Measurements from ENCODE around the gene SDHAF3.

- TF ChIP-seq KDM1A (IDR thresholded peaks at IDR 0.05; ENCODE audit: low read depth) (no peak), HDAC2 (IDR thresholded peaks at IDR 0.05) (no peak), EP300 (IDR thresholded peaks at IDR 0.05) (no peak), CTCF (IDR thresholded peaks at IDR 0.05) (no peak), PHF8 (IDR thresholded peaks at IDR 0.05; ENCODE audit: borderline replicate concordance, low read depth) (no peak), ZNF302 (CRISPR knock-in tag; IDR thresholded peaks at IDR 0.05) (no peak), HOXA7 (CRISPR knock-in tag; IDR thresholded peaks at IDR 0.05) (no peak), CEBPB (IDR thresholded peaks at IDR 0.05) (no peak), RCOR1 (IDR thresholded peaks at IDR 0.05; ENCODE audit: low read depth, low read length) (no peak), MYC (IDR thresholded peaks at IDR 0.05; ENCODE audit: borderline replicate concordance, low read length) (no peak), POLR2A (IDR thresholded peaks at IDR 0.05; ENCODE audit: low read length) (no peak), NFE2L2 (conservative IDR thresholded peaks at IDR 0.05; ENCODE audit: low read length) (no peak)
- TF ChIP-seq, protein P1, sequence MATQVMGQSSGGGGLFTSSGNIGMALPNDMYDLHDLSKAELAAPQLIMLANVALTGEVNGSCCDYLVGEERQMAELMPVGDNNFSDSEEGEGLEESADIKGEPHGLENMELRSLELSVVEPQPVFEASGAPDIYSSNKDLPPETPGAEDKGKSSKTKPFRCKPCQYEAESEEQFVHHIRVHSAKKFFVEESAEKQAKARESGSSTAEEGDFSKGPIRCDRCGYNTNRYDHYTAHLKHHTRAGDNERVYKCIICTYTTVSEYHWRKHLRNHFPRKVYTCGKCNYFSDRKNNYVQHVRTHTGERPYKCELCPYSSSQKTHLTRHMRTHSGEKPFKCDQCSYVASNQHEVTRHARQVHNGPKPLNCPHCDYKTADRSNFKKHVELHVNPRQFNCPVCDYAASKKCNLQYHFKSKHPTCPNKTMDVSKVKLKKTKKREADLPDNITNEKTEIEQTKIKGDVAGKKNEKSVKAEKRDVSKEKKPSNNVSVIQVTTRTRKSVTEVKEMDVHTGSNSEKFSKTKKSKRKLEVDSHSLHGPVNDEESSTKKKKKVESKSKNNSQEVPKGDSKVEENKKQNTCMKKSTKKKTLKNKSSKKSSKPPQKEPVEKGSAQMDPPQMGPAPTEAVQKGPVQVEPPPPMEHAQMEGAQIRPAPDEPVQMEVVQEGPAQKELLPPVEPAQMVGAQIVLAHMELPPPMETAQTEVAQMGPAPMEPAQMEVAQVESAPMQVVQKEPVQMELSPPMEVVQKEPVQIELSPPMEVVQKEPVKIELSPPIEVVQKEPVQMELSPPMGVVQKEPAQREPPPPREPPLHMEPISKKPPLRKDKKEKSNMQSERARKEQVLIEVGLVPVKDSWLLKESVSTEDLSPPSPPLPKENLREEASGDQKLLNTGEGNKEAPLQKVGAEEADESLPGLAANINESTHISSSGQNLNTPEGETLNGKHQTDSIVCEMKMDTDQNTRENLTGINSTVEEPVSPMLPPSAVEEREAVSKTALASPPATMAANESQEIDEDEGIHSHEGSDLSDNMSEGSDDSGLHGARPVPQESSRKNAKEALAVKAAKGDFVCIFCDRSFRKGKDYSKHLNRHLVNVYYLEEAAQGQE (IDR thresholded peaks at IDR 0.05), result no peak
These were observed 11.2 kb downstream of the SDHAF3 start for GRCh38 chr7:97128736-97129135.

All from A549 (cell line).